Measurements from ENCODE around the gene NANOS2. TPM values are rescaled to one million over a fixed set of nuclear protein-coding genes. Genes with fewer than 3 reads are reported as not detected.

NANOS2 gene
- not detected in 5 replicates for total RNA-seq (2022; extraction: Qiagen RNA extraction; ENCODE audit: low read depth)

GRCh38 chr19:45913874-45914830, at the start of gene NANOS2:
Gene NANOS2, minus strand, starts transcription at chr19:45914778. Its CDS starts 85 bp downstream, at chr19:45914693.

GRCh38 chr19:45901912-45902650, 12.5 kb downstream of the NANOS2 start, which contains the start of gene MYPOP:
Gene MYPOP, minus strand, starts transcription at chr19:45902613. Its CDS starts 840 bp downstream, at chr19:45901773.

GRCh38 chr19:45885556-45886426, 28.8 kb downstream of the NANOS2 start, which contains the start of gene IRF2BP1:
Gene IRF2BP1, minus strand, starts transcription at chr19:45886141. Its CDS starts 367 bp downstream, at chr19:45885774.

GRCh38 chr19:45863840-45864628, 50.5 kb downstream of the NANOS2 start, which contains the start of gene FOXA3:
Gene FOXA3, plus strand, starts transcription at chr19:45864326. Its CDS starts 131 bp downstream, at chr19:45864457.

Other genes with a start within 250 kb of the NANOS2 start
- 2.1 to 4.7 TPM (median 2.5 TPM) in 5 replicates for gene GIPR, start 246.6 kb downstream of the NANOS2 start, total RNA-seq (2022; extraction: Qiagen RNA extraction; ENCODE audit: low read depth)
- 757 to 952 TPM (median 803 TPM) in 5 replicates for gene SNRPD2, start 222.8 kb downstream of the NANOS2 start, total RNA-seq (2022; extraction: Qiagen RNA extraction; ENCODE audit: low read depth)
- 7.9 to 10.8 TPM (median 9.8 TPM) in 5 replicates for gene QPCTL, start 222.1 kb downstream of the NANOS2 start, total RNA-seq (2022; extraction: Qiagen RNA extraction; ENCODE audit: low read depth)
- gene FBXO46, start 183.9 kb downstream of the NANOS2 start, total RNA-seq (2022; extraction: Qiagen RNA extraction; ENCODE audit: low read depth) = 8.9 to 11.1 TPM (median 10.6 TPM) in 5 replicates
- 0.05 to 0.16 TPM (median 0.06 TPM) in 4 of 5 replicates, not detected in the other for gene MEIOSIN, start 181.3 kb downstream of the NANOS2 start, total RNA-seq (2022; extraction: Qiagen RNA extraction; ENCODE audit: low read depth)
- 19.5 to 36.8 TPM (median 31.1 TPM) in 5 replicates for gene SIX5, start 145.5 kb downstream of the NANOS2 start, total RNA-seq (2022; extraction: Qiagen RNA extraction; ENCODE audit: low read depth)
- gene DMPK, start 132.3 kb downstream of the NANOS2 start, total RNA-seq (2022; extraction: Qiagen RNA extraction; ENCODE audit: low read depth) = 36.9 to 58.2 TPM (median 54.8 TPM) in 5 replicates
- 23.6 to 40.1 TPM (median 35.8 TPM) in 5 replicates for gene DMWD, start 121.9 kb downstream of the NANOS2 start, total RNA-seq (2022; extraction: Qiagen RNA extraction; ENCODE audit: low read depth)
- gene RSPH6A, start 99.5 kb downstream of the NANOS2 start, total RNA-seq (2022; extraction: Qiagen RNA extraction; ENCODE audit: low read depth) = 0.03 TPM in 1 of 5 replicates, not detected in the others
- 59.7 to 84.4 TPM (median 77.3 TPM) in 5 replicates for gene SYMPK, start 51.6 kb downstream of the NANOS2 start, total RNA-seq (2022; extraction: Qiagen RNA extraction; ENCODE audit: low read depth)
- gene FOXA3, start 50.5 kb downstream of the NANOS2 start, total RNA-seq (2022; extraction: Qiagen RNA extraction; ENCODE audit: low read depth) = 0.76 to 1.2 TPM (median 0.94 TPM) in 5 replicates
- 21.0 to 39.5 TPM (median 37.8 TPM) in 5 replicates for gene IRF2BP1, start 28.6 kb downstream of the NANOS2 start, total RNA-seq (2022; extraction: Qiagen RNA extraction; ENCODE audit: low read depth)
- gene MYPOP, start 12.2 kb downstream of the NANOS2 start, total RNA-seq (2022; extraction: Qiagen RNA extraction; ENCODE audit: low read depth) = 6.5 to 12.1 TPM (median 10.7 TPM) in 5 replicates
- 0.08 to 0.20 TPM (median 0.11 TPM) in 5 replicates for gene NOVA2, start 59.1 kb upstream of the NANOS2 start, total RNA-seq (2022; extraction: Qiagen RNA extraction; ENCODE audit: low read depth)
- 2.9 to 6.1 TPM (median 4.5 TPM) in 5 replicates for gene CCDC61, start 80.7 kb upstream of the NANOS2 start, total RNA-seq (2022; extraction: Qiagen RNA extraction; ENCODE audit: low read depth)
- not detected in 5 replicates for gene PGLYRP1, start 108.3 kb upstream of the NANOS2 start, total RNA-seq (2022; extraction: Qiagen RNA extraction; ENCODE audit: low read depth)
- gene IGFL4, start 126.2 kb upstream of the NANOS2 start, total RNA-seq (2022; extraction: Qiagen RNA extraction; ENCODE audit: low read depth) = 0.37 to 0.74 TPM (median 0.51 TPM) in 5 replicates
- gene IGFL3, start 209.9 kb upstream of the NANOS2 start, total RNA-seq (2022; extraction: Qiagen RNA extraction; ENCODE audit: low read depth) = 0.17 to 0.38 TPM (median 0.24 TPM) in 3 of 5 replicates, not detected in the others
- 0.20 to 1.2 TPM (median 0.83 TPM) in 5 replicates for gene IGFL2, start 233.5 kb upstream of the NANOS2 start, total RNA-seq (2022; extraction: Qiagen RNA extraction; ENCODE audit: low read depth)